Urinary bladder (tissue), 4 donors: Measurements from ENCODE around the gene EFNA4. TPM values are rescaled to one million over a fixed set of nuclear protein-coding genes. Genes with fewer than 3 reads are reported as not detected.

Experiments
- DNase-seq: peaks from one replicate; pipeline ENCODE4 v3.0.0-alpha.2; 2015; ENCODE audit errors: extremely low spot score
- H3K27ac ChIP-seq: one replicate; pipeline ENCODE4 v1.5.1; 2013; ENCODE audit warnings: low read depth, mild to moderate bottlenecking, moderate library complexity
- H3K36me3 ChIP-seq: one replicate; pipeline ENCODE4 v1.6.1; 2013; ENCODE audit warnings: mild to moderate bottlenecking, moderate library complexity; ENCODE audit not compliant: insufficient read depth
- H3K4me1 ChIP-seq: one replicate; pipeline ENCODE4 v1.6.1; 2013; ENCODE audit warnings: mild to moderate bottlenecking, moderate library complexity; ENCODE audit not compliant: insufficient read depth
- H3K4me3 ChIP-seq: one replicate; pipeline ENCODE4 v1.5.1; 2013; ENCODE audit warnings: low read depth, low read length
- WGBS: extraction: QIAGEN DNeasy Blood & Tissue Kit; methylation state at CpG from one replicate; pipeline ENCODE4 v1.1.7; 2013; 5-methylcytosine and 5-hydroxymethylcytosine counted together
- polyA plus RNA-seq: library from polyadenylated mRNA; stranded (reverse); fragments of 200-250 nt; gene quantifications from one replicate; pipeline ENCODE4 v1.2.3, GENCODE V29; 2013
- total RNA-seq: library from RNA; depleted of rRNA; stranded (reverse); fragments of >200 nt; gene quantifications from one replicate; pipeline ENCODE4 v1.2.3, GENCODE V29; 2014
- donor health status: healthy with polysubstance abuse.
- donor health status: healthy.

EFNA4 gene, protein sequence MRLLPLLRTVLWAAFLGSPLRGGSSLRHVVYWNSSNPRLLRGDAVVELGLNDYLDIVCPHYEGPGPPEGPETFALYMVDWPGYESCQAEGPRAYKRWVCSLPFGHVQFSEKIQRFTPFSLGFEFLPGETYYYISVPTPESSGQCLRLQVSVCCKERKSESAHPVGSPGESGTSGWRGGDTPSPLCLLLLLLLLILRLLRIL
- total RNA-seq (7.5 TPM), polyA plus RNA-seq (8.1 TPM)

DNA sequence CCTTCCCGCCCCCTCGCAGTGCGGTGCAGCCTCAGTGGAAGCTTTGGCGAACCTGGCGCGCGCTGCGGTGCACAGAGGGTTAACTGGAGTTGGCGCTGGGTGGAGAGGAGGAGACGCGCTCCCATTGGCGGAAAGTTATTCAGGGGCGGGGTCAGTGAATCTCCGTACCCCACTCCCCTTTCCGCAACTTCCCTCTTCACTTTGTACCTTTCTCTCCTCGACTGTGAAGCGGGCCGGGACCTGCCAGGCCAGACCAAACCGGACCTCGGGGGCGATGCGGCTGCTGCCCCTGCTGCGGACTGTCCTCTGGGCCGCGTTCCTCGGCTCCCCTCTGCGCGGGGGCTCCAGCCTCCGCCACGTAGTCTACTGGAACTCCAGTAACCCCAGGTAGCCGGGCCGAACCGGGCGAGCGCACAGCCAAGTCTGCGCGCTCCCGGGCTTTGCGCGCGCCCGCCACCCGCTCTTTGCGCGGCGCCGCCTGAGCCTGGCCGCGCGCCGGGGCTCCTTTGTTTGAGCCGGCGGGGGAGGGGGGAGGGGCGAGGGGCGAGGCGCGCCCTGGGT is at the start of gene EFNA4:
TSS of gene EFNA4 (plus strand) at position 191 of the 561 bp plus-strand sequence. CDS start at position 275, 84 bp downstream.
- peak; percentile 78 for DNase-seq
- Histone ChIP-seq H3K4me1 (no peaks in the 10 kb centered on the region), H3K4me3 (peak within 1 kb of the TSS; percentile 64), H3K36me3 (no peaks in the 10 kb centered on the region), H3K27ac (peak within 1 kb of the TSS; percentile 43)
- WGBS, result under 1% methylated on average over 56 of the region's 57 CpGs

DNA sequence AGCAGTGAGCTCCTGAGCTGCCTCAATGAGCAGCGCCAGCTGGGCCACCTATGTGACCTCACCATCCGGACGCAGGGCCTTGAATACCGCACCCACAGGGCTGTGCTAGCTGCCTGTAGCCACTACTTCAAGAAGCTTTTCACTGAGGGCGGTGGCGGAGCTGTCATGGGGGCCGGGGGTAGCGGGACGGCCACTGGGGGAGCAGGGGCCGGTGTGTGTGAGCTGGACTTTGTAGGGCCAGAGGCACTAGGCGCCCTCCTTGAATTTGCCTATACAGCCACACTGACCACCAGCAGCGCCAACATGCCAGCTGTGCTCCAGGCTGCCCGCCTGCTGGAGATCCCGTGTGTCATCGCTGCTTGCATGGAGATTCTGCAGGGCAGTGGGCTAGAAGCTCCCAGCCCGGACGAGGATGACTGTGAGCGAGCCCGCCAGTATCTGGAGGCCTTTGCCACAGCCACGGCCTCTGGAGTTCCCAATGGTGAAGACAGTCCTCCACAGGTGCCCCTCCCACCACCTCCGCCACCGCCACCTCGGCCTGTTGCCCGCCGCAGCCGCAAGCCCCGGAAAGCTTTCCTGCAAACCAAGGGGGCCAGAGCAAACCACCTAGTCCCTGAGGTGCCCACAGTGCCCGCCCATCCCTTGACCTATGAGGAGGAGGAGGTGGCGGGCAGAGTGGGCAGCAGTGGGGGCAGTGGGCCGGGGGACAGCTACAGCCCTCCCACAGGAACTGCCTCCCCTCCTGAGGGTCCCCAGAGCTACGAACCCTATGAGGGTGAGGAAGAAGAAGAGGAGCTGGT is 48.6 kb upstream of the EFNA4 start:
- 88% methylated on average over 31 of the region's 31 CpGs for WGBS
- Histone ChIP-seq H3K4me1 (peaks cover 2% of the 10 kb centered on the region), H3K4me3 (no peak overlapping the region), H3K36me3 (no peaks in the 10 kb centered on the region), H3K27ac (no peak overlapping the region)
- no peak for DNase-seq

DNA sequence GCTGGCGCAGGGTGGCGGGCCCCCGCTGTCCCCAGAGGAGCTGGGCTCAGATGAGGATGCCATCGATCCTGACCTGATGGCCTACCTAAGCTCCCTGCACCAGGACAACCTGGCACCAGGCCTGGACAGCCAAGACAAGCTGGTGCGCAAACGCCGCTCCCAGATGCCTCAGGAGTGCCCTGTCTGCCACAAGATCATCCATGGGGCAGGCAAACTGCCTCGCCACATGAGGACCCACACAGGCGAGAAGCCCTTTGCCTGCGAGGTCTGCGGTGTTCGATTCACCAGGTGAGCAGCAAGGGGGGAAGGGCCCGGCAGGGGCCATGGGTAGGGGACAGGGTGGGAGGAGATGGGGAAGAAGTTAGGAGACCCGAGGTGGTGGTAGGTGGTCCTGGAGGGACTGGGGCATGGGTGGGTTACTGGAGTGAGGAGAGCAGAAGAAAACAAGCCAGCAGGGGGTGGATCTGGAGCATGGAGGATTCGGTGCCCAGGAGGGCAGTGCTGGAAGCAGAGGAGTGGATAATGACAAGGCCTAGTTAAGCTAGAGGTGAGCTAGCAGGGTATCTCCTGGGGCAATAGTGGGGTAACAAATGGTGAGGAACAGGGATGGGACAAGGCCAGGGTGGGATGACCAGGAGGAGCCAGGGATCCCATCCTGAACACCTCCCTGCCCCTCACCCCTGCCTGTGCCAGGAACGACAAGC is 47.9 kb upstream of the EFNA4 start:
- no peak for DNase-seq

DNA sequence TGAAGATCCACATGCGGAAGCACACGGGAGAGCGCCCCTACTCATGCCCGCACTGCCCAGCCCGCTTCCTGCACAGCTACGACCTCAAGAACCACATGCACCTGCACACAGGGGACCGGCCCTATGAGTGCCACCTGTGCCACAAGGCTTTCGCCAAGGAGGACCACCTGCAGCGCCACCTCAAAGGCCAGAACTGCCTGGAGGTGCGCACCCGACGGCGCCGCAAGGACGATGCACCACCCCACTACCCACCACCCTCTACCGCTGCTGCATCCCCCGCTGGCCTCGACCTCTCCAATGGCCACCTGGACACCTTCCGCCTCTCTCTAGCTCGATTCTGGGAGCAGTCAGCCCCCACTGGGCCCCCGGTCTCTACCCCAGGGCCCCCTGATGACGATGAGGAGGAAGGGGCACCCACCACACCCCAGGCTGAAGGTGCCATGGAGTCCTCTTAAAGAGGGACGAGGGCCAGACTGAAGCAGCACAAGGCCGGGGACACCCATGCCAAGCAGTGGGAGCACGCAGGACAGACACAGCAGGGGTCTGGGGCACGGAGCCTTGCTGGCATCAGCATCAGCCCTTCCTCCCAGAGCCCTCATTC is 47.2 kb upstream of the EFNA4 start:
- no peak overlapping the region for H3K4me3 ChIP-seq
- DNase-seq, result no peak
- H3K4me1 ChIP-seq, result peaks cover 2% of the 10 kb centered on the region
- H3K27ac ChIP-seq, result peak overlapping the region; percentile 80
- WGBS, result 88% methylated on average over 26 of the region's 26 CpGs
- no peaks in the 10 kb centered on the region for H3K36me3 ChIP-seq

More for the DNA sequence above, 47.9 kb upstream of the EFNA4 start:
- Histone ChIP-seq H3K4me3 (no peak overlapping the region), H3K4me1 (peaks cover 2% of the 10 kb centered on the region), H3K36me3 (no peaks in the 10 kb centered on the region), H3K27ac (no peak overlapping the region)
- 86% methylated on average over 16 of the region's 16 CpGs for WGBS

DNA sequence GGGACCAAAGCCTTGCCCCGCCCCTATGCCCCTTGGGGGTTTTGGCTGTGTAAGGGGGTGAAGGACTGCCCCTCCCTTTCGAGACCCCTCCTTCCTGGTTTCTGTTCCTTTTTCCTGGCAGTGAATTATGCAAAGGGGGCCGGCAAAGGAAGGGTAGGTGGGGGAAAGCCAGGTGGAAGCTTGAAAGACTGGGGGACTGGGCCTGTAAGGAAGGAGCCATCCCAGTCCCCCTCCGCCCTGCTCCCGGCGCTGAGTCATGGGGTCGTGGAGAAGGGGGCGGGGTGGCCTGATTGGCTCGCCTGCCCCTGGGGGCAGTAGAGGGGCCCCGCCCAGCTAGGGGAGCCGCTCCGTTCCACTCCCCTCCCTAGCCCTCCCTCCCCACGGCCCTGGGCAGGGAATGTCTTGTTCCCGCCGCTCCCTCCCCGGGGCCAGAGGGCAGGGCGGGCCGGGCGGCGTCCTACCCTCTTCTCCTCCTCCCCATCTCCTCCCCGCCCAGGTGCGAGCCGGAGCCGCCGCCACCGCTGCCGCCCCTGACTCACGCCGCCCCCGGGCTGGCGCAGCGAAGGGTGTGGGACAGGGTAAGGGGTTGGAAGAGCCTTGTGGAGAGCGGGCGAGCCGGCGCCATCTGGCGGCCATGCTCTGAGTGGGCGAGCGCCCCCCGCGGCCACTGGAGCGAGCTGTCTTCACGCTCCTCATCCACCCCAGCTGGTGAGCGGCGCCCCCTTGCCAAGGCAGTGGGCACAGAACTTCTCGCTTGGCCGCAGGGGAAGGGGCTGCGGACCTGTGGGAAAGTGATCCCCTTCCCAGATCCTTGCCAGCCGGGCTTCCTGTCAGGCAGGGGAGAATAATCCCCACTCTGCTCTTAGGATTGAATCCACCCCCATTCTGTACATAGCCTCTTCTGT is 46.2 kb upstream of the EFNA4 start:
- H3K36me3 ChIP-seq, result no peaks in the 10 kb centered on the region
- DNase-seq, result peak; percentile 59
- 3% methylated on average over 49 of the region's 49 CpGs for WGBS
- peak overlapping the region; percentile 34 for H3K4me3 ChIP-seq
- peaks cover 2% of the 10 kb centered on the region for H3K4me1 ChIP-seq
- peak overlapping the region; percentile 80 for H3K27ac ChIP-seq

DNA sequence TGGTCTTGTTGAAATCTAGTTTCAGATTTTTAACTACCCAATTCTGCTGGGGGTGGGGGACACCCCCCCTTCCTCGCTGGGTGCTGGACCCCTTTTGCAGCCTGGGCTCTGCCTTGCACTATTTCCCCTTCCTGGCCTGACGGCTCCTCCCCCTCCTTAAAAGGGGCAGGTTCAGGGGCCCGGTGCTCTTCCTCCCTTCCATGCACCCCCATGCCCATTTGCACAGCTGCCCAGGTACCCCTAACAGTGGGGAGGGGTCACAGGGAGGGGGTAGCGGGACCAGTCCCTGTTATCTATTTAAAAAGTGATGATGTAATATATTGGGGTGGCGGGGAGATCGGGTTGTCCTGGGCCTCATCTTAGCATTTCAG is 45.6 kb upstream of the EFNA4 start:
- H3K27ac ChIP-seq, result peak overlapping the region; percentile 80
- H3K4me1 ChIP-seq, result peaks cover 2% of the 10 kb centered on the region
- no peaks in the 10 kb centered on the region for H3K36me3 ChIP-seq
- 55% methylated on average over 6 of the region's 6 CpGs for WGBS
- no peak overlapping the region for H3K4me3 ChIP-seq
- no peak for DNase-seq

DNA sequence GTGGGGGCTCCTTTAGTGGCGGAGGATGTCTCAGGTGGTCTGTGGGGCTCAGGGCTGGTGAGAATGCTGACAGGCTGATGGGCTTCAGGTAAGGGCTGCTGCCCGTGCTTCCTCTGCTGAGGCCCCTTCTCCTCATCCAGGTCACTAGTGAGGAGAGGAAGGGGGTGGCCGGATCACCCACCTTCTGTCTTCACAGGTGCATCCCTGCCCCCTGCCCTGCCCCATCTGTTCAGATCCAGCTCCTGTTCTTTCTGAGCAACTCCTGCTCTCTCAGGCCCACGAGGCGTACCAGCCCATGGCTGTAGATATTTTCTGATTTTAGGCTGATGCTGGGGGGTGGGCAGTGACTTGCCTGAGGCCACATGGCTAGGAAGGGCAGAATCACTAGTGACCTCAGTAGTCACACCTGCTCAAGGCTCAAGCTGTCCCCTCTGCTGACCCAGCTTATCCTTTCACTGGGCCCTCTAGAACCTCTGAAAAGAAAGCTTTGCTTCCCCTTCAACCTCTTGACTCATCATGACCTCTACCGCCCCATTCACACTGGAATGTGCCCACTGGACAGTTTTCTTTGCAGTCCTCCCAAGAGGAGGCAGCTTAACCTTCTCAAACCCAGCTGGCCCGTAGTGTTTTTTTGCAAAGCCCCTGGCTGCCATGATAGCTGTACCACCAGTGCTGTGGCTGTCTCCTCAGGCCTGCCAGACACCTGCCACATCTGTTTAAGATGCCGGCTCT is 44.8 kb upstream of the EFNA4 start:
- no peaks in the 10 kb centered on the region for H3K36me3 ChIP-seq

DNA sequence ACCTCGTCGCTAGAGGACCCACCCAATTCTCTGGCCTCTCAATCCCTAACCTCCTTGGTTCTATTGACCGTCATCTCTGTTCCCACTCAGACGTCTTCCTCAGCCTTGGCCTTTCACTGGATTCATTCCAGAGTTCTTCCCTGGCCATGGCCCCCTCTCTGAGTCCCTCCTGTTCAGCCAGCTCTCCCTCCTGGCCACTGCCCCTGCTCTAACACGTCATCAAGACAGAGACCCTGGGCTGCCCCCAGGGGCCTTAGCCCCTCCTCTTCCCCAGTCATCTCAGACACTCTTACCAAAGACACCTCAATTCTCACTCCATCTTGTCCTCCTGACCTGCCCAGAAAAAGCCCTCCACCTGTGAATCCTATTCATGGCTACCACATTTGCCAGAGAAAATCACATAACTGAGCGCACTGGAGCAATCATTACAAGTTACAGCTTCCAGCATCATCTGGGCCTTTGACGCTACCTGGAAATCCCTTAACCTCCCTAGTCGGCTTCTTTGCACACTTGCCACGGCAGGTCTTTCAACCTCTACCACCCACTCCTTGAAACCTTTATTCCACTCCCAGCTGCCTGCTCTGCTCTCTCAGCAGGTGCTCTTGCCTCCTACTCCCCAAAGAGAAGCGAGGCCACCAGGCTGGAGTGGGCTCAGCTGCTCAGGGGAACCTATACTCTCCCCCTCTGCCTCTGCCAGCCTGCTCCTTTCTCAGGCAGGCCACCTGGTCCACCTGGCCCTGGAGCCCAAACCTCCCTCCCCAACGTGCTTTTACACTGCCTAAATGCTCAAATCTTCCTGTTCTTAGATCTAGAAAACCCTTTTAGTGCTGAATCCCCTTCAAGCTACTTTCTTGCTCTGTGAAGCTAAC is 43.9 kb upstream of the EFNA4 start:
- no peak for DNase-seq
- Histone ChIP-seq H3K4me3 (no peak overlapping the region), H3K4me1 (no peaks in the 10 kb centered on the region), H3K36me3 (no peaks in the 10 kb centered on the region), H3K27ac (no peak overlapping the region)
- WGBS, result 81% methylated on average over 11 of the region's 11 CpGs

More for the DNA sequence above, 44.8 kb upstream of the EFNA4 start:
- Histone ChIP-seq H3K4me3 (no peak overlapping the region), H3K4me1 (no peaks in the 10 kb centered on the region), H3K27ac (no peak overlapping the region)
- DNase-seq, result no peak
- 82% methylated on average over 8 of the region's 8 CpGs for WGBS

DNA sequence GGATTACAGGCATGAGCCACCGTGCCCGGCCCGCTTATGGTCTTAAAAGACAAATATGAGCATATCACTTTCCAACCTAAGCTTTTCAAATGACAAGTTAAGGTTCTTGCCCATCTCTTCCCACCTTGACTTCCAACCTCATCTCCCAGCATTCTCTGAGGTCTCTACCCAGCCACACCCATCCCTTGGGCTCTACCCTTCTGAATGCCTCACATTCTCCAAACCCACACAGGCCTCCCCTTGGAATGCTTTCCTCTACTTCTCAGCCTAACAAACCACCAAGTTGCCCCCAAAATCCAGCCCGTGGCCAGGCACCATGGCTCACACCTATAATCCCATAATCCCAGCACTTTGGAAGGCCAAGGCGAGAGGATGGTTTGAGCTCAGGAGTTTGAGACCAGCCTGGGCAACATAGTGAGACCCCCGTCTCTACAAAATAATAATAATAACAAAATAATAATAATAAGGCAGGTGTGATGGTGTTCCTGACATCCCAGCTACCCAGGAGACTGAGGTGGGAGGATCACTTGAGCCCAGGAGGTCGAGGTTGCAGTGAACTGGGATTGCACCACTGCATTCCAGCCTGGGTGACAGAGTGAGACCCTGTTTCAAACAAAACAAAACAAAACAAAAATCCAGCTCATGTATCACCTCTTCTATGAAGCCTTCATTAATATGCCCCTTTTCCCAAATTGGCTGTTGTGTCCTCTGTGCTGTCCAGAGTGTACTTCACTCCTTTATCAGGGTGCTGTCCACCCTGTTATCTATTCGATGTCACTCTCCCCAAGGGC is 41.2 kb upstream of the EFNA4 start:
- WGBS, result 78% methylated on average over 8 of the region's 8 CpGs

DNA sequence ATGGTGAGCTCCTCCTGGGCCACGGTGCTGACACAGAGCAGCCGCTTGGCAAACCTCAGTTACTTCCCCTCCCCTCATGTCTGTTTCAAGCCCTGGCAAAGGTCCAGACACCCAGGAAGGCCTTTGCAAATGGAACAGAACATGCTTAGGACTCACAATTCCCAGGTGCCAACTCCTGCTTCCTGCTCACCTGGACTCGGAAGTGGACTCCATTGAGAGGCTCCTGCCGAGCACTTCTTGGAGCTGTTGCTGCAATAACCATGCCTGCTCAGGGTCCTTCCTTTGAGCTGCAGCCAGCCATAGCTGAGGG is 40.7 kb upstream of the EFNA4 start:
- Histone ChIP-seq H3K4me1 (no peaks in the 10 kb centered on the region), H3K36me3 (no peaks in the 10 kb centered on the region), H3K4me3 (no peak overlapping the region), H3K27ac (no peak overlapping the region)
- no peak for DNase-seq
- 63% methylated on average over 4 of the region's 4 CpGs for WGBS

More for the DNA sequence above, 41.2 kb upstream of the EFNA4 start:
- no peak overlapping the region for H3K4me3 ChIP-seq
- no peaks in the 10 kb centered on the region for H3K36me3 ChIP-seq
- H3K4me1 ChIP-seq, result no peaks in the 10 kb centered on the region
- no peak overlapping the region for H3K27ac ChIP-seq
- no peak for DNase-seq

DNA sequence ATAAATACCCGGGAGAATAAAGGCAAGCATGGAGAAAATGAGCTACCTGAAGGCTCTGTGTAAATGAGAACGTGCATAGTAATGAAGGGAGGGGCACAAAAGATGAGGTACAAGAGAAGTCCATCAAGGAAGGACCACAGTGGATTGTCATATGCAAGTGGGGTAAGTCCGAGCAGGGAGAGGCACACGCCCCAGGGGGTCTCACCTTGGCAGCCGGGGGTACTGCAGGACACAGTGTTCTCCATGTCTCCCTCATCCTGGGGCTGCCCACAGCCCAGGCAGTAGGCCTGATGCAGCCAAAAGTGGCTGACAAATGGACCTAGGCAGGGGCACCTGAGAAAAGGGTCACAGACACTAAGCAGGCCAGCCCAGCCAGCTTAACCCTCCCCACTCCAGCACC is 39.9 kb upstream of the EFNA4 start:
- DNase-seq, result no peak
- no peak overlapping the region for H3K27ac ChIP-seq
- WGBS, result 81% methylated on average over 5 of the region's 5 CpGs
- no peaks in the 10 kb centered on the region for H3K4me1 ChIP-seq
- H3K36me3 ChIP-seq, result no peaks in the 10 kb centered on the region
- H3K4me3 ChIP-seq, result no peak overlapping the region
